Tibial artery (tissue), 4 donors: ENCODE results near the gene OGFOD3.

Experiments used
- DNase-seq, 2 donors: peaks; one replicate each; pipeline ENCODE4 v3.0.0-alpha.2; 2019
- H3K27ac ChIP-seq, 2 donors: fragments of 200-600 bp; sonication (generic) in 1 of 2; 1 replicate in 1 of 2; 2 replicates in 1 of 2; pipeline ENCODE4 v1.5.1; 2018 to 2019; ENCODE audit warnings: mild to moderate bottlenecking in 1 of 2
- H3K27me3 ChIP-seq, 2 donors: fragments of 200-600 bp; sonication (generic) in 1 of 2; one replicate each; pipeline versions ENCODE4 v1.5.1 to v1.6.0; 2016 to 2019
- H3K36me3 ChIP-seq, 3 donors: fragments of 200-600 bp; sonication (generic) in 2 of 3; one replicate each; pipeline ENCODE4 v1.5.1; 2016 to 2019; ENCODE audit warnings: mild to moderate bottlenecking in 2 of 3
- H3K4me1 ChIP-seq, 4 donors: fragments of 200-600 bp; sonication (generic) in 2 of 4; 1 replicate in 3 of 4; 2 replicates in 1 of 4; pipeline ENCODE4 v1.5.1; 2016 to 2019
- H3K4me3 ChIP-seq, 2 donors: fragments of 200-600 bp; sonication (generic) in 1 of 2; 1 replicate in 1 of 2; 2 replicates in 1 of 2; pipeline ENCODE4 v1.5.1; 2018 to 2019; ENCODE audit warnings: mild to moderate bottlenecking in 2 of 2
- H3K9me3 ChIP-seq, 3 donors: fragments of 200-600 bp; sonication (generic) in 1 of 3; one replicate each; pipeline ENCODE4 v1.5.1; 2016 to 2019
- intact Hi-C: fragments of 100-400 bp; cut with DNase I; formaldehyde crosslinking; loops from one replicate; pipeline ENCODE4 v1.15.0; 2023; ENCODE audit warnings: low total_unique reads
- TF ChIP-seq, protein P1 (sequence below), 2 experiments: fragments of 200-600 bp in 1 of 2; fragments of 450-650 bp in 1 of 2; IDR thresholded peaks; one replicate each; pipeline ENCODE4 v1.5.1; 2017 to 2019; ENCODE audit warnings: antibody characterized with exemption in 2 of 2, mild to moderate bottlenecking in 1 of 2, moderate library complexity in 1 of 2

OGFOD3 gene

DNA sequence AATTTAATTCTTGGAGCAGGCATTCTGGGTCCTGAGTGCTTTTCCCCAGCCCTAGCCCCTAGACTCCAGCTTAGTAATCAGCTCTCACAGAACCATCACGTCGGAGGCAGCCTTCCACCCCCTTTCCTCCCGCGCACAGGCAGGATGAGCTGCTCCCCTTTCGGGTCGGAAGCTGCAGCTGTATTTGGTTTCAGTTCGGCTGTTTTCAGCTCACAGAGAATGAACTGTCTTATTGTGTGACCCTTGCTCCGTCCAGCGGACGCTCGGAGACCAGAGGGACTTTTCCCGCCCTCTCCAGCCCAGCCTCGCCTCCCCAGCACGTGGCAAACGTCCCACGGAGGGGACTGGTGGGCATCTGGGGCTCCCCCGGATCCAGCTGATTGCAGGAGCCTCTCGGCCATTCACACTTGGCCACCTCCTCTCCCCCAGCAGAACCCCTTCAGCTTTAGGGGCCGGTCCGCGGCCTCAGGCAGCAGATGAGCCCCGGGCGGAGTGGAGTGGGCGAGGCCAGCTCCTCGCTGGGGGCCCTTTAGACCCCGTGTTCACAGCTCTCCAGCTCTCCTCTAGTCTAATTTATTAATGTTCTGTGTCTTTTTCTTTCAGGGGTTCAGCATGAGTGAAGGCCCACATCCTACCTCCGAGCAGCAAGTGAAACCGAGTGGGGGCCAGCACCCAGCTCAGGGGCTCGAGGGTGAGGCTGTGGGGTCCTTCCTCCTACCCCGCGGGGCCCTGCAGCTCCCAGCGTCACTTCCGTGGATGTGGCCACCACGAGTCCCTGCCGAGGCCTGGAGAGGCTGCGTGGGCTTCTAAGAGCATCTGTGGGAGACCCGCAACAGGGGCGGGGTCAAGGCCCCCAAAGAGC is 47.7 kb downstream of the OGFOD3 start:
- Histone ChIP-seq H3K4me1 (peaks cover 0 to 25% (median 19%) of the 10 kb centered on the region in 4 donors), H3K4me3 (peak overlapping the region; percentile 0 to 29), H3K27me3 (peaks cover 0 to 66% of the 10 kb centered on the region in 2 donors), H3K36me3 (no peaks in the 10 kb centered on the region), H3K9me3 (no peaks in the 10 kb centered on the region), H3K27ac (no peak overlapping the region)
- TF ChIP-seq, protein P1, sequence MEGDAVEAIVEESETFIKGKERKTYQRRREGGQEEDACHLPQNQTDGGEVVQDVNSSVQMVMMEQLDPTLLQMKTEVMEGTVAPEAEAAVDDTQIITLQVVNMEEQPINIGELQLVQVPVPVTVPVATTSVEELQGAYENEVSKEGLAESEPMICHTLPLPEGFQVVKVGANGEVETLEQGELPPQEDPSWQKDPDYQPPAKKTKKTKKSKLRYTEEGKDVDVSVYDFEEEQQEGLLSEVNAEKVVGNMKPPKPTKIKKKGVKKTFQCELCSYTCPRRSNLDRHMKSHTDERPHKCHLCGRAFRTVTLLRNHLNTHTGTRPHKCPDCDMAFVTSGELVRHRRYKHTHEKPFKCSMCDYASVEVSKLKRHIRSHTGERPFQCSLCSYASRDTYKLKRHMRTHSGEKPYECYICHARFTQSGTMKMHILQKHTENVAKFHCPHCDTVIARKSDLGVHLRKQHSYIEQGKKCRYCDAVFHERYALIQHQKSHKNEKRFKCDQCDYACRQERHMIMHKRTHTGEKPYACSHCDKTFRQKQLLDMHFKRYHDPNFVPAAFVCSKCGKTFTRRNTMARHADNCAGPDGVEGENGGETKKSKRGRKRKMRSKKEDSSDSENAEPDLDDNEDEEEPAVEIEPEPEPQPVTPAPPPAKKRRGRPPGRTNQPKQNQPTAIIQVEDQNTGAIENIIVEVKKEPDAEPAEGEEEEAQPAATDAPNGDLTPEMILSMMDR (IDR thresholded peaks at IDR 0.05): no peak
- no peak for DNase-seq
- intact Hi-C loops: no loop called here

DNA sequence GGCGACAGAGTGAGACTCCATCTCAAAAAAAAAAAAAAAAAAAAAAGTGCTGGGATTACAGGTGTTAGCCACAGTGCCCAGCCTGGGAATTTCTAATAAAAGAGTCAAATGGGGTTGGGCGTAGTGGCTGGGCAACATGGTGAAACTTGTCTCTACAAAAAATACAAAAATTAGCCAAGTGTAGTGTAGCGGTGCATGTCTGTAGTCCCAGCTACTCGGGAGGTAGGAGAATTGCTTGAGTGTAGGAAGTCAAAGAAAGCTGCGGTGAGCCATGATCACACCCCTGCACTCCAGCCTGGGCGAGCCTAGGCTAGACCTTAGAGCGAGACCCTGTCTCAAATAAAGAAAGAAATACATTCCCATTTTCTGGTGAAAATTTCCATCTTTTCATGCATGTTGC is 49.2 kb downstream of the OGFOD3 start:
- no peak overlapping the region for H3K4me3 ChIP-seq
- H3K36me3 ChIP-seq: no peaks in the 10 kb centered on the region
- intact Hi-C loops: no loop called here
- DNase-seq: no peak
- peaks cover 0 to 51% of the 10 kb centered on the region in 2 donors for H3K27me3 ChIP-seq
- TF ChIP-seq, protein P1 (IDR thresholded peaks at IDR 0.05): no peak
- peaks cover 0 to 20% (median 19%) of the 10 kb centered on the region in 4 donors for H3K4me1 ChIP-seq
- no peaks in the 10 kb centered on the region for H3K9me3 ChIP-seq
- no peak overlapping the region for H3K27ac ChIP-seq

DNA sequence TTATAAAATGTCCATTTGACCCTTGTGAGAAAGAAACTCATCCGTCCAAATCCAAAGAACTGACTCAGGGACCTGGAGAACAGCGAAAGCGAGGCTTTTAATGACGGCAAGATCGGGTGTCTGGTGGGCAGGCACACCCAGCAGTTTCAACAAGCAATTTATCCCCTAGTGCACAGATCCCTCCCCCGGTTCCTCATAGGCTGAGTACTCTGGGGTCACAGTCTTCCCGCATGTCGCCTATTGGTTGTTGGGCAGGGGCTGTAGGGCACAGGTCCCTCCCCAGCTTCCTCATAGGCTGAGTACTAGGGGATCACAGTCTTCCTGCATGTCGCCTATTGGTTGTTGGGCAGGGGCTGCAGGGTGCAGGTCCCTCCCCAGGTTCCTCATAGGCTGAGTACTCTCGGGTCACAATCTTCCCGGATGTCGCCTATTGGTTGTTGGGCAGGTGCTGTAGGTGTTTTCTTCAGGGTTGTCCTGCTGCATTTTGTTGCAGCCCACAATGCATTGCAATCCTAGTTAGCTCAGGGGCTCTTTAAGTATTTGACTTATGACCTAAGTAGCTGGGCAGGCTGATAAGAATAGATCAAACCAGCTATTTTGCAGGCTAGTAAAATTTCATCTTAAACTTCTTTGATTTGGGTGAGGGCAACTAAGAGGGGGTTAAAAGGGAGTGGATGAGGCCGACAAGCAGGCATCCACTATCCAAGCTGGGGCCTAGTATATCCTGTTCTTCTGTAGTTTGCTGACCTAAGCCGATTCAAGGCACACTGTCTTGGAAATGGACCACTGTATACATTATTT is 50.5 kb downstream of the OGFOD3 start:
- Histone ChIP-seq H3K4me1 (peaks cover 0 to 20% (median 19%) of the 10 kb centered on the region in 4 donors), H3K27me3 (peaks cover 0 to 44% of the 10 kb centered on the region in 2 donors), H3K9me3 (no peaks in the 10 kb centered on the region), H3K4me3 (no peak overlapping the region), H3K36me3 (no peaks in the 10 kb centered on the region), H3K27ac (no peak overlapping the region)
- intact Hi-C loops: no loop called here
- TF ChIP-seq, protein P1 (IDR thresholded peaks at IDR 0.05): no peak
- DNase-seq: no peak

DNA sequence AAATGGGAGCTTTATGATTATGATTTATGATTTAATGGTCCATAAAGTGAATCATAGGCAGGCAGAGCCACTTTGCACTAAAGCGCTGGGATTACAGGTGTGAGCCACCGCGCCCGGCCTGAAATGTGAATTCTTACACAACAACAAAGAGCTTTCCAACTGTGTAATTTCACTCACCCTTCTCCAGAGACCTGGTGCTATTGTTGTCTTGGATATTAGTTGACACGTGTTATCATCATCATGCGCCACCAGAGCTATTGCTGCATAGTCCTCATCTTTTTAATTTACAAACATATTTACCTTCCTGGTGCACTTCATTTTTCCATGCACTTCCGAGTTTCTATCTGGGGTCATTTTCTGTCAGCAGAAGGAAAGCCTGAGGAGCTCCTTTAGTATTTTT is 51.6 kb downstream of the OGFOD3 start:
- no peak for DNase-seq
- Histone ChIP-seq H3K36me3 (no peaks in the 10 kb centered on the region), H3K4me1 (peaks cover 0 to 17% (median 14%) of the 10 kb centered on the region in 4 donors), H3K27me3 (peaks cover 0 to 33% of the 10 kb centered on the region in 2 donors), H3K9me3 (no peaks in the 10 kb centered on the region), H3K27ac (no peak overlapping the region), H3K4me3 (no peak overlapping the region)
- TF ChIP-seq, protein P1 (IDR thresholded peaks at IDR 0.05): no peak
- intact Hi-C loops: no loop called here

DNA sequence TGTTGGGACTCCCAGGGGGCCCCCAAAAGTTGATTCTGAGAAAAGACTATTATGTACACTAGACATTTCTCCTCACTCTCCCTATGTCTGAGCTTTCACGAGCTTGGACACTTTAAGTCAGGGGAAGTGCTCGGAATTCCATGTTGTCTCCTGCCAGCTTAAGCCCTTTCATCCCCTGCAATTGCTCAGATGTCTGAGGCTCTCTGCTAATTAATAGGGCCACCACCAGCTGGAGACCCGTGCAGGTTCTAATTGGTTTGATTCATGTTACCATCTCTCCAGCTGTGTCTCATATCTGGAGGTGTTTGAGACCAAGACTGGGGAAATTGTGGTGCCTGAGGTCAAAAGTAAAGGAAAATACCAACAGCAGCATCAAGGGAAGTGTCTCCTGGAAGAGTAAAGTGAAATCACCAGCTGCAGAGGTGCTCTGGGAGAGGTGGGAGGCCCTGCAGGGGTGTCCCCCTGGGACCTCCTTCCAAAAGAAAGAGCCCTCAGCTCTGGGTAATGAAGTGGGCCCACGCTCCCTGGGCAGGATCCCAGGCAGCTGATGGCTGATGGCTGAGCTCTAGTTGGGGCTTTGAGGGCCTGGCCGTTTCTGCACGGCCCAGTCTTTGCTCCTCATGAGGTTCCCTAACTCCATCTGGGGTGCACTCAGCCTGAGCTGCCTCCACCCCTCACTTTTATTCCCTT is 52.6 kb downstream of the OGFOD3 start:
- Histone ChIP-seq H3K27me3 (peaks cover 0 to 23% of the 10 kb centered on the region in 2 donors), H3K4me3 (no peak overlapping the region), H3K27ac (no peak overlapping the region), H3K36me3 (no peaks in the 10 kb centered on the region), H3K9me3 (no peaks in the 10 kb centered on the region), H3K4me1 (peaks cover 0 to 7% (median 4%) of the 10 kb centered on the region in 4 donors)
- TF ChIP-seq, protein P1 (IDR thresholded peaks at IDR 0.05): no peak
- intact Hi-C loops: no loop called here
- no peak for DNase-seq
